GM12865 (cell line): ENCODE results near the gene TNIP3.

Experiments
- DNase-seq: peaks from one replicate; pipeline ENCODE4 v3.0.0; 2010; ENCODE audit warnings: low read depth
- H3K4me3 ChIP-seq: 2 replicates; pipeline ENCODE4 v1.5.1; 2011; ENCODE audit warnings: mild to moderate bottlenecking, low read depth, low read length, control low read depth
- TF ChIP-seq, protein P1 (sequence below): IDR thresholded peaks from 2 replicates; pipeline ENCODE4 v1.5.1; 2011; ENCODE audit warnings: low read length, control low read depth, low read depth, inconsistent platforms; ENCODE audit not compliant: insufficient read depth; ENCODE audit errors: missing control alignments

Gene TNIP3

DNA sequence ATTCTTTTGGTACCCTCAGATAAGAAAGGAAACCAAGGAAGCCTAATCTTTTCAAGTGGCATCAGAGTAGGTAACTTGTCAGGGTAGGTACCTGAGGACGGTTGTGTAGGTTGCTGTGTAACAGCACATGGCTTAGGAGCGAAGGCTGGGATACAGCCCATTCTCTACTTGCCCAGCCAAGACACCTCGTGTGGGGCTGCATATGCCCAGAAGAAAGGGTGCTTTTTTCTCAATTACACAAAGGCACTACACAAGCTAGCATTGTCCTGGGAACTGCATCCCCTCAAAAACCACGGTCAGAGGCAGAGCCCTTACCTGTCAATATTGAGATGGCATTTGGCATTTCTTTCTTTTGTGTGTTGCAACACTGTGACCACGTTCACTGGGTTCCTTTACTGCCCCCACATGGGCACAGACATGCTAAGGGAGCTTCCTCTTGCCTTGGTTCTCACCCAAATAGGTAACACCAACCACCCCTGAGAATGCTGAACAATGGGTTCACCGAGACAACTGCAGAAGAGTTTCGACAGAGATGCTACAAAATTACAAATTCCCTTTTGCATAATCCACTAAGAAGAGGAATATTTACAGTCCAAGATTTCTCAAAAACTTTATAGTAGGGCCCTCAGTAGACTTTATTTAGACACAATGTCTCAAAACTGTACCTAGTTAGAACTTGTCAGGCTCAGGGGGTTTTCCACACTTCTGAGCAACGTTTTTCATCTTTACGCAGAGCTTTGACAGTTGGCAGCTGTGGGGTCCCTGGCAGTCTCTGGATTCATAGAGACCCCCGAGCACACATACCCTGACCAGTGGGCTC lies 35.8 kb upstream of the TNIP3 start:
- H3K4me3 ChIP-seq, result peak overlapping the region; percentile 35
- TF ChIP-seq, protein P1, sequence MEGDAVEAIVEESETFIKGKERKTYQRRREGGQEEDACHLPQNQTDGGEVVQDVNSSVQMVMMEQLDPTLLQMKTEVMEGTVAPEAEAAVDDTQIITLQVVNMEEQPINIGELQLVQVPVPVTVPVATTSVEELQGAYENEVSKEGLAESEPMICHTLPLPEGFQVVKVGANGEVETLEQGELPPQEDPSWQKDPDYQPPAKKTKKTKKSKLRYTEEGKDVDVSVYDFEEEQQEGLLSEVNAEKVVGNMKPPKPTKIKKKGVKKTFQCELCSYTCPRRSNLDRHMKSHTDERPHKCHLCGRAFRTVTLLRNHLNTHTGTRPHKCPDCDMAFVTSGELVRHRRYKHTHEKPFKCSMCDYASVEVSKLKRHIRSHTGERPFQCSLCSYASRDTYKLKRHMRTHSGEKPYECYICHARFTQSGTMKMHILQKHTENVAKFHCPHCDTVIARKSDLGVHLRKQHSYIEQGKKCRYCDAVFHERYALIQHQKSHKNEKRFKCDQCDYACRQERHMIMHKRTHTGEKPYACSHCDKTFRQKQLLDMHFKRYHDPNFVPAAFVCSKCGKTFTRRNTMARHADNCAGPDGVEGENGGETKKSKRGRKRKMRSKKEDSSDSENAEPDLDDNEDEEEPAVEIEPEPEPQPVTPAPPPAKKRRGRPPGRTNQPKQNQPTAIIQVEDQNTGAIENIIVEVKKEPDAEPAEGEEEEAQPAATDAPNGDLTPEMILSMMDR, result peak; percentile 25
- peak; percentile 86 for DNase-seq

DNA sequence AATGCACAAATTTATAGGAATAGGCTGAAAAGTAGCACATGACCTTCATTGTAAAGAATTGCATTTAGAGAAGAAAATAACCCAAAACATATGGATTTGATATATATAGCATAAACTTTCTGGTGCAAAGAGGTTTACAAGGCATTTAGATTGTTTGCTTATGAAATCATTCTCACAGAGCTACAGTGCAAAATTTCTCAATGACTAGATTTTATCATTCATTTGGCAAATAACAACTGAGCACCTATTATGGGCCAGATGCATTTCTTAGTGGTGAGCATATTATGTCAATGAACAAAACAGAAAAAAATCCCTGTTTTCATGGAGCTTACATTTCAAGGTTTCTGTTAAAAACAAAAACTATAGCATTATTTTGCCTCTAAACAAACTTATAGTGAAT lies 34.1 kb upstream of the TNIP3 start:
- no peak for DNase-seq
- TF ChIP-seq, protein P1, result no peak
- no peak overlapping the region for H3K4me3 ChIP-seq

DNA sequence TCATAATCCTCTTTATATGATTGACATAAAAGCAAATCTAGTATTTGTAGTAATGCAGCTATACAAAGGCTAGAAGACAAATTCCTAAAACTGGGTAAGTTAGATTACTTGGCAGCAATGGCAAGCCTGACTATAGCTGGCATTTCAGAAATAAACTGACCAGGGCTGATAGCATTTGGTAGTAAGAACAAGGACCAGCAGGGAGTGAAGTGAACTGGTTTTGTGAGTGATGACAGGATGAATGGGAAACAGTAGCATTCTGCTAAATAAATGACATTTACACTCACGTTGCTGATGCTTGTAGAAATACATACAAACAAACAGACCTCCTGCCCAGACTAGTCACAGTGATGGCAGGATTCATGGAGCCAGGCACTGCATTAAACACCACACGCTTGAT lies 31.5 kb upstream of the TNIP3 start:
- no peak overlapping the region for H3K4me3 ChIP-seq
- TF ChIP-seq, protein P1, result no peak
- no peak for DNase-seq

DNA sequence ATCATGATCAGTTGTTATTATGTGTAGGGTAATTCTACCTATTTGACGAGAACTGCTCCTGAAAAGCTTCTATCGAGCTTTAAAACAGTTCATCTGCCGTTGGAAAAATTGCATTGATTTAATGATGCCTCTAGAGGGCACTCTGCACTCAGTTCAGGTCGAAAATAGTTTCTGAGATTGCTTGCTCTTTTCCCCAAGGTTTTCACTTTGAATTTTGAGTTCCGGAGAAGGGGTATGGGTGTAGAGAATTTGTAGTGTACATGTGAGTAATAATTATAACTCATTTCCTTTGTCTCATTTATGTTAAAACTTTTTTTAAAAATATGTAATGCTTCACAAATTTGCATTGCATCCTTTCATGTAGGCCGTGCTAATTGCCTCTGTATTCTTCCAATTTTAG lies 28.4 kb upstream of the TNIP3 start:
- no peak overlapping the region for H3K4me3 ChIP-seq
- TF ChIP-seq, protein P1, result peak; percentile 69
- DNase-seq, result peak; percentile 68

DNA sequence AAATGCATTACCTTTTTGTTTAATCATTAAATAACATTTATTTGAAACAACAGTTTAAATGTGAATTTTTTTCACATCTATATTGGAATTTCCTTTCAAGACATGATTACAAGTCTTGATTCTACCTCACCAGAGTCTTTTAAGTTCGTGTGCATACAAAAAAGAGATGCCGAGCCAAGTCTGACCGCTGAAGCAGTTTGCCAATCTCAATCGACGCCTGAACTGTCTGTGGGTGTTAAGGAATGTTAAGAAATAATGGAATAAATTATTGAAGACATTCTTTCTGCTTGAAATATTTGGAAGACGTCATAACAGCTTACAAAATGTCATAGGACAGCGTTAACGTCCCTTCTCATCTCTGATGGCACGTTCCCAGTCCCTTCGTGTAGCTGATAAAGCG lies 27.9 kb upstream of the TNIP3 start:
- TF ChIP-seq, protein P1, result no peak
- no peak overlapping the region for H3K4me3 ChIP-seq
- DNase-seq, result no peak

DNA sequence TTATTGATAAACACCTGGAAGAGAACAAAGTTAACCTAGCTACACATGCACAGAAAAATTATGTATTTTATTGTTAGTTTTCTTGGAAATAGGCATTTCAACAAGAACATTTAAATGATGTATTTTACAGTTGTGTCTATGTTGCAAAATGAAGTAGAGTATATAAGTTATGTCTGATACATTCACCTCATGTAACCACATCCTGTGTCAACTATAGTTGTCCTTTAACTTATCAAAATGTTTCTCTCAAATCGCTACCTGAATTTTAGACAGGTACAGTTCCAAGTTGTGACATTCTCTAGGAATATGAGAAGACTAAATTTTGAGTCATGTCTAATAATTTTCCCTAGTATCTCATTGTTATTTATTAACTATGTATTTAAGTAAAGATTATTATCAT lies 27.2 kb upstream of the TNIP3 start:
- no peak overlapping the region for H3K4me3 ChIP-seq
- DNase-seq, result no peak
- TF ChIP-seq, protein P1, result no peak

DNA sequence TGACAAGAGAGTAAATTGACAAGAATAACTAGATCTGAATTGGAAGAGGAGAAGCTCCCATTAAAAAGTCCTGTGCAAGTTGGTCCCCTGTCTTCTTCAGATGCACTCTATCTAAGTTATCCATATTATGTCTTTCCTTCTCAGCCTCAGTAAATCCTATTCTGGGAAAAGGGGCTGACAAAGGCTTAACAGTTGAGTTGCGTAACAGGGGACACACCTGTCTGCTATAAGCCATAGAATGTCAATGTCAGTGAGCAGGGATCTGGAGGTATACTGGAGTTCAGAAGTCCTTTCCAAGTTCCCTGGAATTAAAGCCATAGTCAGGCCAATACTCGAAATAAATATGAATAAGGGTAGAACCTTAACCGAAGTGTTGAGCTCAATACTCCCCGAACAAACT lies 26.3 kb upstream of the TNIP3 start:
- H3K4me3 ChIP-seq, result no peak overlapping the region
- TF ChIP-seq, protein P1, result no peak
- DNase-seq, result no peak
